Endometrial microvascular endothelial cells (primary cell): ENCODE measurements around the gene CHST14. TPM values are rescaled to one million over a fixed set of nuclear protein-coding genes. Genes with fewer than 3 reads are reported as not detected.

Source experiments
- in situ Hi-C: cut with HindIII; loops from 2 replicates; pipeline ENCODE4 v1.10.0; 2017; ENCODE audit warnings: low sequenced_read_pairs, low pct_unique_long_range_greater_than_20kb; ENCODE audit errors: inconsistent ontology term
- total RNA-seq: library from RNA; depleted of rRNA; stranded (reverse); fragments of >200 nt; gene quantifications from one replicate; pipeline ENCODE4 v1.2.3, GENCODE V29; 2015; ENCODE audit errors: inconsistent ontology term

The CHST14 gene
- total RNA-seq, 1 donor from 2014 or later: 30.3 TPM

- in situ Hi-C loops: no loop called here
Observed at GRCh38 chr15:40511472-40512133, 40.8 kb downstream of the CHST14 start.

GRCh38 chr15:40512440-40512839 is 41.7 kb downstream of the CHST14 start:
- in situ Hi-C loops: no loop called here

- in situ Hi-C loops: no loop called here
Observed at GRCh38 chr15:40513609-40514008, 42.8 kb downstream of the CHST14 start.

DNA sequence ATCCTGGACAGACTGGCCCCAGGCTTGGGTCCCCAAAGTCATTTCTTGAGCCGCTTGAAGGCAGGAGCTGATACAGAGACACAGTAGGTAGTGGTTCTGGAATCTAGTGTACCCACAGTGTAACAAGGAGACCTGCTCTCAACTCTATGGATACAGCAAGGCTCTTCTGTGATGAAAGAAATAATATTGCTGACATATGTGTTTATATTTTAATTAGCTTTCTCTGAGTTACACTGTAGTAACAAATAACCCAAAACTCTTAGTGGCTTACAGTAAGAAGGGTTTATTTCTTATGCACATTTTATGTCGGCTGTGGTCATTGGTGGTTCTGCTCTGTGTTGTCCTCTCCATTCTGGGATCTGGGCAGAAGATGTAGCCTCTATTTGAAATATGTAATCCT is 45.5 kb downstream of the CHST14 start:
- in situ Hi-C loops: no loop called here

Other genes with a start within 250 kb of the CHST14 start
- gene PAK6, start 231.9 kb upstream of the CHST14 start, total RNA-seq: not detected
- gene ANKRD63, start 187.9 kb upstream of the CHST14 start, total RNA-seq: not detected
- 1.6 TPM for gene PLCB2, start 163.0 kb upstream of the CHST14 start, total RNA-seq
- 15.1 TPM for gene INAFM2, start 147.3 kb upstream of the CHST14 start, total RNA-seq
- gene CCDC9B, start 130.0 kb upstream of the CHST14 start, total RNA-seq: 16.1 TPM
- gene PHGR1, start 120.0 kb upstream of the CHST14 start, total RNA-seq: not detected
- 0.46 TPM for gene DISP2, start 112.8 kb upstream of the CHST14 start, total RNA-seq
- 50.6 TPM for gene KNSTRN, start 88.3 kb upstream of the CHST14 start, total RNA-seq
- 37.2 TPM for gene IVD, start 65.2 kb upstream of the CHST14 start, total RNA-seq
- gene BAHD1, start 30.0 kb upstream of the CHST14 start, total RNA-seq: 17.1 TPM
- gene CCDC32, start 94.1 kb downstream of the CHST14 start, total RNA-seq: 40.4 TPM
- 8.9 TPM for gene RPUSD2, start 98.3 kb downstream of the CHST14 start, total RNA-seq
- gene KNL1, start 123.3 kb downstream of the CHST14 start, total RNA-seq: 40.9 TPM
- 13.0 TPM for gene RAD51, start 224.2 kb downstream of the CHST14 start, total RNA-seq